ENCODE data around the gene DAD1.

Gene DAD1

GRCh38 chr14:22534547-22534946 lies 54.5 kb downstream of the DAD1 start:
- no peak for DNase-seq

- no peak for DNase-seq
Observed at GRCh38 chr14:22533739-22534359, 55.2 kb downstream of the DAD1 start.

GRCh38 chr14:22533057-22533704 lies 55.8 kb downstream of the DAD1 start:
- no peak for DNase-seq

- DNase-seq, result no peak
Observed at GRCh38 chr14:22532345-22533056, 56.5 kb downstream of the DAD1 start.

GRCh38 chr14:22531451-22532344 lies 57.3 kb downstream of the DAD1 start:
- DNase-seq, result no peak

GRCh38 chr14:22530127-22530526 lies 58.9 kb downstream of the DAD1 start:
- DNase-seq, result no peak

- DNase-seq, result no peak
Observed at GRCh38 chr14:22526744-22527143, 62.3 kb downstream of the DAD1 start.

GRCh38 chr14:22526218-22526617 lies 62.8 kb downstream of the DAD1 start:
- no peak for DNase-seq

GRCh38 chr14:22524784-22525161 lies 64.3 kb downstream of the DAD1 start:
- no peak for DNase-seq

GRCh38 chr14:22524115-22524783 lies 64.8 kb downstream of the DAD1 start:
- DNase-seq, result no peak

GRCh38 chr14:22523283-22523682 lies 65.7 kb downstream of the DAD1 start:
- DNase-seq, result no peak

GRCh38 chr14:22522466-22522957 lies 66.5 kb downstream of the DAD1 start:
- no peak for DNase-seq

- no peak for DNase-seq
Observed at GRCh38 chr14:22521449-22522239, 67.4 kb downstream of the DAD1 start.

- DNase-seq, result no peak
Observed at GRCh38 chr14:22520796-22521195, 68.2 kb downstream of the DAD1 start.

GRCh38 chr14:22519877-22520685 lies 68.9 kb downstream of the DAD1 start:
- no peak for DNase-seq

- no peak for DNase-seq
Observed at GRCh38 chr14:22518073-22518472, 71.0 kb downstream of the DAD1 start.

GRCh38 chr14:22517117-22517720 lies 71.8 kb downstream of the DAD1 start:
- no peak for DNase-seq

- no peak for DNase-seq
Observed at GRCh38 chr14:22515929-22516328, 73.1 kb downstream of the DAD1 start.

Measured in GDM1 (cell line).